ENCODE results near the gene CAB39.

- TF ChIP-seq EP300 (IDR thresholded peaks at IDR 0.05) = no peak
- TF ChIP-seq POLR2A (IDR thresholded peaks at IDR 0.05) = no peak
These were observed 18.9 kb downstream of the CAB39 start for GRCh38 chr2:230731512-230731911.
